ENCODE measurements around the gene WNT2. TPM values are rescaled to one million over a fixed set of nuclear protein-coding genes. Genes with fewer than 3 reads are reported as not detected.

WNT2 gene
- total and polyA plus RNA-seq, 2 of the 4 experiments (the other 2 are of a cell fraction) = 1.8 to 1.9 TPM

- Histone ChIP-seq H3K56ac (ENCODE audit: extremely low read depth, insufficient read depth, low read length) (no peak overlapping the region), H3K9ac (ENCODE audit: low read depth, low read length) (no peak overlapping the region), H3K27ac (ENCODE audit: insufficient read depth, low read length) (no peak overlapping the region), H3K9me3 (ENCODE audit: control insufficient read depth, insufficient read depth, low read length) (no peaks in the 10 kb centered on the region), H3K23ac (ENCODE audit: low read depth, low read length) (no peak overlapping the region), H4K8ac (ENCODE audit: low read depth in 2 of 2, low read length in 2 of 2) (no peak overlapping the region), H3K36me3 (ENCODE audit: control insufficient read depth, insufficient read depth, low read length) (no peaks in the 10 kb centered on the region), H2BK15ac (ENCODE audit: low read depth, low read length) (no peak overlapping the region), H3K9me1 (ENCODE audit: insufficient read depth, low read length) (no peaks in the 10 kb centered on the region; the same call in 1 of the 2 replicates), H4K20me1 (ENCODE audit: insufficient read depth, low read length) (no peaks in the 10 kb centered on the region), H2BK20ac (ENCODE audit: low read depth, low read length) (no peak overlapping the region), H3K27me3 (ENCODE audit: control insufficient read depth, insufficient read depth, low read length) (no peaks in the 10 kb centered on the region), H3K14ac (replicated peaks; ENCODE audit: low read depth, low read length) (peak overlapping the region; percentile 12; the same call in 1 of the 2 replicates), H2BK5ac (ENCODE audit: low read depth, low read length, poor library complexity, severe bottlenecking) (no peak overlapping the region), H3K79me1 (ENCODE audit: low read depth in 1 of 2, low read length in 2 of 2) (no peaks in the 10 kb centered on the region), H4K5ac (ENCODE audit: low read depth, low read length) (peak overlapping the region; percentile 59), H3K4ac (ENCODE audit: low read depth, low read length) (no peak overlapping the region), H3K18ac (ENCODE audit: low read depth, low read length) (peak overlapping the region; percentile 88; the same call in 1 of the 2 replicates), H3K4me1 (ENCODE audit: control insufficient read depth, insufficient read depth, low read length) (no peaks in the 10 kb centered on the region), H2AK9ac (replicated peaks; ENCODE audit: low read depth, low read length, poor library complexity) (no peak overlapping the region), H4K91ac (ENCODE audit: insufficient read depth, low read depth, low read length) (no peak overlapping the region), H2BK120ac (ENCODE audit: low read depth, low read length) (no peak overlapping the region), H3K4me3 (ENCODE audit: insufficient read depth, low read depth, low read length) (no peak overlapping the region), H3K4me2 (ENCODE audit: low read depth, low read length) (no peak overlapping the region), H2AFZ (replicated peaks; ENCODE audit: low read length, poor library complexity) (no peak overlapping the region), H2AK5ac (ENCODE audit: low read depth, low read length) (no peak overlapping the region)
- ChIA-PET CTCF (interaction anchor here (1.0 kb wide), 1 partner anchor 31 kb away, joined by 3 read pairs; no protein-coding TSS in a partner anchor), POLR2A (ENCODE audit: unreplicated experiment) (no interaction called here)
- intact Hi-C loops (cut with micrococcal nuclease) = no loop called here
- DNase-seq = no peak
- no CpG with 5 or more reads among the region's 3 CpGs for WGBS, 2 experiments (ENCODE audit: extremely low coverage in 2 of 2, insufficient read length in 1 of 2)
- in situ Hi-C loops (cut with MboI; ENCODE audit: low sequenced_read_pairs) = no loop called here
- no TSS peak for BruUV-seq (replicated peaks)
- dilution Hi-C loops (cut with HindIII; ENCODE audit: low sequenced_read_pairs, unreplicated experiment) = no loop called here
- ATAC-seq (ENCODE audit: low read depth) = no peak
- TF ChIP-seq MXI1 (IDR thresholded peaks at IDR 0.05; ENCODE audit: borderline replicate concordance, low read depth, low read length) = no peak
- TF ChIP-seq CTCF (conservative IDR thresholded peaks at IDR 0.05; ENCODE audit: low read depth, low read length) = no peak
These were observed 79.5 kb downstream of the WNT2 start for GRCh38 chr7:117243390-117243789.
